HepG2 (cell line): Measurements from ENCODE around the gene CALD1. TPM values are rescaled to one million over a fixed set of nuclear protein-coding genes. Genes with fewer than 3 reads are reported as not detected.

Source experiments
- ATAC-seq: fragments of 200-7000 bp; cut with Tn5 transposase; 3 replicates; pipeline ENCODE4 v1.9.1; 2020; ENCODE audit warnings: mild to moderate bottlenecking, moderate library complexity
- BruUV-seq: library from RNA; stranded (reverse); fragments of 400-500 nt; replicated peaks from 2 replicates; lab custom pipeline; 2021; lab: Mats Ljungman, UMichigan
- CTCF ChIA-PET: fragments of 300-600 bp; formaldehyde crosslinking; extraction: SDS; loops from one replicate; lab custom pipeline; 2021; ENCODE audit warnings: low total read pairs, inconsistent platforms, low intra/inter-chr PET ratio; lab: Yijun Ruan, JAX
- POLR2A ChIA-PET: fragments of 350-600 bp; sonication (Branson Sonifier 250); formaldehyde crosslinking; loops from one replicate; lab custom pipeline; 2020; ENCODE audit warnings: antibody characterized with exemption, inconsistent platforms; lab: Yijun Ruan, JAX
- DNase-seq: peaks from one replicate; pipeline ENCODE4 v3.0.0-alpha.2; 2015; ENCODE audit warnings: low spot score
- FAIRE-seq: peaks from 3 replicates; lab custom pipeline; 2011; peaks lifted over from hg19 to GRCh38; lab: Jason Lieb, UNC
- H2AFZ ChIP-seq: one replicate; pipeline ENCODE4 v1.6.1; 2011; ENCODE audit warnings: low read length, inconsistent platforms
- H3K27ac ChIP-seq: fragments of 300-600 bp; 3 replicates; pipeline ENCODE4 v1.8.0; 2011; ENCODE audit warnings: mixed run types, mild to moderate bottlenecking, mixed read lengths, low read length, inconsistent platforms; ENCODE audit not compliant: insufficient read depth; ENCODE audit errors: extremely low read length
- H3K27me3 ChIP-seq, 2 experiments: fragments of 200-600 bp in 1 of 2; 2 replicates in 1 of 2; 3 replicates in 1 of 2; pipeline versions ENCODE4 v1.6.0 to v1.8.0; 2011; ENCODE audit warnings: low read length in 2 of 2, mild to moderate bottlenecking in 2 of 2, moderate library complexity in 2 of 2, inconsistent platforms in 1 of 2; ENCODE audit not compliant: insufficient read depth in 2 of 2, control insufficient read depth in 1 of 2
- H3K36me3 ChIP-seq, 2 experiments: fragments of 200-600 bp in 1 of 2; replicated peaks in 1 of 2; 2 replicates in 1 of 2; 3 replicates in 1 of 2; pipeline versions ENCODE4 v1.5.1 to v1.8.0; 2011; ENCODE audit warnings: low read length in 2 of 2, inconsistent platforms in 1 of 2; ENCODE audit not compliant: insufficient read depth in 2 of 2, control insufficient read depth in 1 of 2
- H3K4me1 ChIP-seq: 2 replicates; pipeline ENCODE4 v1.5.1; 2012; ENCODE audit warnings: low read length, inconsistent platforms; ENCODE audit not compliant: insufficient read depth
- H3K4me2 ChIP-seq: 2 replicates; pipeline ENCODE4 v1.6.0; 2011; ENCODE audit warnings: low read depth, low read length, inconsistent platforms
- H3K4me3 ChIP-seq, 3 experiments: fragments of 200-600 bp in 1 of 3; sonication (generic), shearing (Covaris generic) in 1 of 3; replicated peaks in 1 of 3; 2 replicates each; pipeline ENCODE4 v1.5.1; 2011 to 2016; ENCODE audit warnings: low read length in 3 of 3, inconsistent platforms in 2 of 3, low read depth in 2 of 3, mild to moderate bottlenecking in 2 of 3, control low read depth in 1 of 3, mixed read lengths in 1 of 3; ENCODE audit not compliant: insufficient read depth in 1 of 3
- H3K79me2 ChIP-seq: one replicate; pipeline ENCODE4 v1.6.1; 2011; ENCODE audit warnings: low read length, inconsistent platforms; ENCODE audit not compliant: insufficient read depth
- H3K9ac ChIP-seq: 2 replicates; pipeline ENCODE4 v1.6.0; 2011; ENCODE audit warnings: mild to moderate bottlenecking, low read depth, low read length, inconsistent platforms; ENCODE audit not compliant: insufficient read depth
- H3K9me3 ChIP-seq: 2 replicates; pipeline ENCODE4 v1.5.1; 2012; ENCODE audit warnings: mild to moderate bottlenecking, low read length
- H4K20me1 ChIP-seq: 2 replicates; pipeline ENCODE4 v1.6.0; 2011; ENCODE audit warnings: inconsistent platforms, mild to moderate bottlenecking, low read length, moderate library complexity; ENCODE audit not compliant: insufficient read depth
- CREM ChIP-seq, 2 experiments: sonication (generic) in 1 of 2; formaldehyde crosslinking in 1 of 2; IDR thresholded peaks; 2 replicates each; pipeline versions ENCODE4 v1.4.0 to v1.6.1; 2016 to 2020; ENCODE audit warnings: antibody characterized with exemption in 1 of 2, mild to moderate bottlenecking in 1 of 2, missing genetic modification reagents in 1 of 2
- KDM2A ChIP-seq: sonication (generic); formaldehyde crosslinking; IDR thresholded peaks from 2 replicates; pipeline ENCODE4 v1.4.0; 2020; ENCODE audit warnings: low read depth, missing genetic modification reagents, borderline replicate concordance
- MIXL1 ChIP-seq: IDR thresholded peaks from 2 replicates; pipeline ENCODE4 v1.6.1; 2016
- SMC3 ChIP-seq: IDR thresholded peaks from 2 replicates; pipeline ENCODE4 v1.6.1; 2011; ENCODE audit warnings: low read length, improper control_type of control experiment
- SP5 ChIP-seq: IDR thresholded peaks from 2 replicates; pipeline ENCODE4 v1.6.1; 2016; ENCODE audit warnings: low read depth, borderline replicate concordance
- TRIM24 ChIP-seq: sonication (generic); formaldehyde crosslinking; IDR thresholded peaks from 2 replicates; pipeline ENCODE4 v1.8.0; 2022; ENCODE audit warnings: mild to moderate bottlenecking, missing genetic modification reagents
- ZEB1 ChIP-seq: IDR thresholded peaks from 2 replicates; pipeline ENCODE4 v1.6.1; 2012; ENCODE audit warnings: mild to moderate bottlenecking, low read depth, inconsistent platforms; ENCODE audit not compliant: insufficient replicate concordance
- ZKSCAN1 ChIP-seq: fragments of 150-350 bp; IDR thresholded peaks from 2 replicates; pipeline ENCODE4 v1.6.1; 2014; ENCODE audit warnings: low read length
- ZNF263 ChIP-seq: sonication (generic); formaldehyde crosslinking; IDR thresholded peaks from 2 replicates; pipeline ENCODE4 v1.4.0; 2020; ENCODE audit warnings: missing genetic modification reagents
- ZNF280B ChIP-seq: sonication (generic); formaldehyde crosslinking; IDR thresholded peaks from 2 replicates; pipeline ENCODE4 v1.5.0; 2020; ENCODE audit warnings: missing genetic modification reagents, mild to moderate bottlenecking, borderline replicate concordance
- ZNF30 ChIP-seq: sonication (generic); formaldehyde crosslinking; IDR thresholded peaks from 2 replicates; pipeline ENCODE4 v1.5.0; 2020; ENCODE audit warnings: mild to moderate bottlenecking, missing genetic modification reagents
- ZNF607 ChIP-seq: sonication (generic); formaldehyde crosslinking; IDR thresholded peaks from 2 replicates; pipeline ENCODE4 v1.5.1; 2020; ENCODE audit warnings: missing genetic modification reagents, mild to moderate bottlenecking, borderline replicate concordance
- ZNF720 ChIP-seq: sonication (generic); formaldehyde crosslinking; IDR thresholded peaks from 2 replicates; pipeline ENCODE4 v1.4.0; 2020; ENCODE audit warnings: missing genetic modification reagents
- ZNF879 ChIP-seq: sonication (generic); formaldehyde crosslinking; IDR thresholded peaks from 2 replicates; pipeline ENCODE4 v1.8.1; 2023; ENCODE audit warnings: missing genetic modification reagents
- WGBS: methylation state at CpG from one replicate; pipeline ENCODE4 v1.1.6; 2017; ENCODE audit warnings: low lambda C conversion rate; 5-methylcytosine and 5-hydroxymethylcytosine counted together
- in situ Hi-C: cut with HindIII; loops from 2 replicates; pipeline ENCODE4 v1.10.0; 2017; ENCODE audit warnings: low pct_unique_long_range_greater_than_20kb; ENCODE audit not compliant: extremely low pct_ligation_motif_present
- intact Hi-C: fragments of 100-400 bp; cut with micrococcal nuclease; formaldehyde crosslinking; loops from one replicate; pipeline ENCODE4 v1.10.0; 2022; ENCODE audit not compliant: unreplicated experiment
- polyA plus RNA-seq, 8 experiments: library from polyadenylated mRNA; depleted of rRNA in 3 of 8; stranded (reverse) in 7 of 8; unstranded in 1 of 8; fragments of >200 nt; fragmentation: Illumina TruSeq in 4 of 8; extraction: Trizol in 4 of 8; gene quantifications; 2 replicates each; pipeline versions ENCODE4 v1.2.1 to v1.2.3, GENCODE V29; 2011 to 2016; ENCODE audit warnings: low read depth in 4 of 8, missing spikeins in 1 of 8, mixed read lengths in 1 of 8; ENCODE audit not compliant: insufficient read depth in 1 of 8
- total RNA-seq, 5 experiments: library from RNA; depleted of rRNA; stranded (reverse); fragments of >200 nt; fragmentation: Illumina TruSeq; extraction: Trizol; gene quantifications; 2 replicates each; pipeline ENCODE4 v1.2.3, GENCODE V29; 2016; ENCODE audit warnings: low read depth in 1 of 5
- TF ChIP-seq, protein P1 (sequence below): sonication (generic); formaldehyde crosslinking; IDR thresholded peaks from 2 replicates; pipeline ENCODE4 v1.8.0; 2022; ENCODE audit warnings: mild to moderate bottlenecking, missing genetic modification reagents, borderline replicate concordance

CALD1 gene
- total and polyA plus RNA-seq, 2 of the 13 experiments (the other 11 are each of a cell fraction or from before 2014, with no cell fraction given), result 53.0 to 112 TPM

DNA sequence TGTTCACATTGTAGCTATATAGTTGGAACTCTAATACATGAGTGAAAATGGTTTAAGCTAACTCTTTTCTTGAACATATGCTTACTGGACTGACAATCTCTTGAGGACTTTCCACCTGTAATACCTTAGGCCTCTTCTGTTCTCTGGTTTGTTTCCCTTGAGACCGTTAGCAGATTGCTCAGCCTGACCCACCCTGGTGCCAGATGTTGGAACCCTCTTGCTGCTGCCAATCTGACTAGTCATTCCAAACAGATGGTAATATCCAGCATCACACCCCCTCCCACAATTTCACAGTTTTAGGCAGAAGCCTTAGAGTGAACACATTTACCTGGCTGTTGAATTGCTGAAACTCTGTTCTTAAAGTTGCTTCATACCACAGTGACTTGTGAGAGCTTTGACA lies 18.7 kb downstream of the CALD1 start:
- H3K4me2 ChIP-seq, result no peak overlapping the region
- no peaks in the 10 kb centered on the region for H3K36me3 ChIP-seq
- no peak for ATAC-seq
- no peak for TF ChIP-seq ZEB1
- no peak for TF ChIP-seq ZNF263 (CRISPR knock-in tag)
- no peak for TF ChIP-seq ZNF280B (CRISPR knock-in tag)
- no peak for TF ChIP-seq SMC3
- TF ChIP-seq, protein P1, sequence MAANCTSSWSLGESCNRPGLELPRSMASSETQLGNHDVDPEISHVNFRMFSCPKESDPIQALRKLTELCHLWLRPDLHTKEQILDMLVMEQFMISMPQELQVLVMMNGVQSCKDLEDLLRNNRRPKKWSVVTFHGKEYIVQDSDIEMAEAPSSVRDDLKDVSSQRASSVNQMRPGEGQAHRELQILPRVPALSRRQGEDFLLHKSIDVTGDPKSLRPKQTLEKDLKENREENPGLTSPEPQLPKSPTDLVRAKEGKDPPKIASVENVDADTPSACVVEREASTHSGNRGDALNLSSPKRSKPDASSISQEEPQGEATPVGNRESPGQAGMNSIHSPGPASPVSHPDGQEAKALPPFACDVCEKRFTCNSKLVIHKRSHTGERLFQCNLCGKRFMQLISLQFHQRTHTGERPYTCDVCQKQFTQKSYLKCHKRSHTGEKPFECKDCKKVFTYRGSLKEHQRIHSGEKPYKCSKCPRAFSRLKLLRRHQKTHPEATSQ (CRISPR knock-in tag), result no peak
- no peak for TF ChIP-seq ZNF879 (CRISPR knock-in tag)
- no peak for TF ChIP-seq MIXL1 (CRISPR knock-in tag)
- no peak for TF ChIP-seq TRIM24 (CRISPR knock-in tag)
- no peak for TF ChIP-seq SP5 (CRISPR knock-in tag)
- no peak for TF ChIP-seq ZNF607 (CRISPR knock-in tag)
- no peak for TF ChIP-seq ZNF720 (CRISPR knock-in tag)
- TF ChIP-seq CREM (IDR thresholded peaks at IDR 0.05), result no peak
- TF ChIP-seq CREM (CRISPR knock-in tag; IDR thresholded peaks at IDR 0.05), result no peak
- no peak for TF ChIP-seq KDM2A (CRISPR knock-in tag)
- no peak for TF ChIP-seq ZKSCAN1
- TF ChIP-seq ZNF30 (CRISPR knock-in tag), result no peak
- H3K4me3 ChIP-seq, result no peak overlapping the region
- in situ Hi-C loops, result no loop called here
- WGBS, result 43% methylated on average over 1 of the region's 1 CpG
- ChIA-PET POLR2A (no interaction called here), CTCF (no interaction called here)
- H3K9ac ChIP-seq, result no peak overlapping the region
- H4K20me1 ChIP-seq, result no peaks in the 10 kb centered on the region
- no peak for FAIRE-seq
- no peak for DNase-seq
- no peaks in the 10 kb centered on the region for H3K4me1 ChIP-seq
- H2AFZ ChIP-seq, result no peak overlapping the region
- H3K79me2 ChIP-seq, result no peaks in the 10 kb centered on the region
- intact Hi-C loops, result no loop called here
- no peaks in the 10 kb centered on the region for H3K9me3 ChIP-seq
- H3K27me3 ChIP-seq, result no peaks in the 10 kb centered on the region
- no peak overlapping the region for H3K27ac ChIP-seq
- BruUV-seq, result no TSS peak
